Measurements from ENCODE around the gene ZSCAN22.
"Not testable (repeated sequence)": the region's sequence is repeated elsewhere in the genome, so short reads cannot be mapped to it uniquely, and the experiment has no call there.

ZSCAN22 gene

DNA sequence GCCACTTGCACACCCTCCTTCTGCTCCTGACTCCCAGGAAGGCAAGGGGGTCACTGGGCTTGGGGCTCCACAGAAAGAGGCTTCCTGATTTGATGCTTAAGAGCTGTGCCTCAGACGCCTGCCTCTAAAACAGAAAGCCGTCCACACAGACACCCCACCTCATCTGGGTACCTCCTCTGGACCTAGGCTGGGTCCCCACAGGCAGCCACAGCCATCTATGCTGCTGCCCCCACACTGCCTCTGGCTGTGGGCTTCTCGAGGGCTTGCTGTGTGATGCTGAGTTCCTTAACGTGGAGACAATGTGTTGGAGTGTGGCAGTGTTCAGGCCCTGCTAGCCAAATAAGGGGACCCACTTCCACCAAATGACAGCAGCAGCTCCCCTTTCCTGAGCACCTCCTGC, 8.5 kb upstream of the ZSCAN22 start:
- DNase-seq (ENCODE audit: low spot score): no peak

DNA sequence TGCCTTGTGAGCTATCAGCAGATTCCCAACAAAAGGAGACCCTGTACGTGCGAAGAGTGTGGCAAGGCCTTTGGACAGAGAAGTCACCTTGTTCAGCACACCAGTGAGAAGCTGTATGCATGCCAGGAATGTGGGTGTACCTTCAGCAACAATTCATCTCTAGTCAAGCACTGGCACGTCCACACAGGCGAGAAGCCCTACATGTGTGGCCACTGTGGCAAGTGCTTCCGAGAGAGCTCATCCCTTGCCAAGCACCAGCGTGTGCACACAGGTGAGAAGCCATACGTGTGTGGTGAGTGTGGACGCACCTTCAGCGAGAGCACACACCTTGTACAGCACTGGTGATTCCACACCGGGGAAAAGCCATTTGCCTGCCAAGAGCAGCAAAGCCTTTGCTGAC, 7.6 kb upstream of the ZSCAN22 start:
- DNase-seq (ENCODE audit: low spot score): no peak

DNA sequence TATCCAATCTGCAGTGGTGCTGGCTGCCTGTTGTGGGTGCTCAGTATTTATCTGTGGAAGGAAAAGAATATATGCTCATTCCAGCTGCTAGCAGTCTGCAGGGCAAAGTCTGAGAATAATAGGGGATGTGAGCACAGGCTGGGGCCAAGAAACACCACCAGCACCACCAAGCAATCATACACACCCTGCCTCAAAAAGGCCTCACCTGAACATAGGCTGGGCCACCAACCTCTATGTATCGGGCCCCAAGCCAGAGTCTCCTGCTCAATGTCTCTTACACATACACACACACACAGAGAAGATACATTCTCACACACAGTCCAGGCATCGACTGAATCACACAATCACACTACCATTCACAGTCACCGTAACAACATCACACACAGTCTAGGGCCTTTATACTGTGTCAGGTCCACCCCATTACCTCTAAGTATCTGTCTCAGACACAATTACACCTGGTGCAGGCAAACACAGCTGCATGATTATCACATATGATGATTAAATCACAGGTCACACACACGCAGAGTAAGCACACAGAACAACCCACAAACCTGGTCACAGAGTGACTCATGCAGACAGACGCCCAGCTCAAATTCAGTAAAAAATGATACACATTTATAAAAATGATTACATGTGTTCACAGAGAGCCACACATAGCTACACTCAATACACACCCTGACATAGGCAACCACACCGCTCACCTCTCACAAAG, 1.3 kb upstream of the ZSCAN22 start:
- DNase-seq (ENCODE audit: low spot score): no peak

DNA sequence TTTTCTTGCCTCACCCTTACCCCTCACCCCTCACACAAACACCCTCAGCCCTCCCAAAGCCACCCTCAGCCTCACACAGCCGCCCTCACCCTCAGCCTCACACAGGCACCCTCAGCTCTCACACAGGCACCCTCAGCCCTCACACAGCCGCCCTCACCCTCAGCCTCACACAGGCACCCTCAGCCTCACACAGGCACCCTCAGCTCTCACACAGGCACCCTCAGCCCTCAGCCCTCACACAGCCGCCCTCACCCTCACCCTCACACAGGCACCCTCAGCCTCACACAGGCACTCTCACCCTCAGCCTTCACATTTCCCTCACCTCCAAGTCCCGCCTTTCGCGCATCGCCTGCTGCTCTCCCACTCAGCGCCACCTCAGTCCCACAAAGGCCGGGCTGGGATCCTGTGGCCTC, 287 bp upstream of the ZSCAN22 start:
- DNase-seq (ENCODE audit: low spot score): no peak

DNA sequence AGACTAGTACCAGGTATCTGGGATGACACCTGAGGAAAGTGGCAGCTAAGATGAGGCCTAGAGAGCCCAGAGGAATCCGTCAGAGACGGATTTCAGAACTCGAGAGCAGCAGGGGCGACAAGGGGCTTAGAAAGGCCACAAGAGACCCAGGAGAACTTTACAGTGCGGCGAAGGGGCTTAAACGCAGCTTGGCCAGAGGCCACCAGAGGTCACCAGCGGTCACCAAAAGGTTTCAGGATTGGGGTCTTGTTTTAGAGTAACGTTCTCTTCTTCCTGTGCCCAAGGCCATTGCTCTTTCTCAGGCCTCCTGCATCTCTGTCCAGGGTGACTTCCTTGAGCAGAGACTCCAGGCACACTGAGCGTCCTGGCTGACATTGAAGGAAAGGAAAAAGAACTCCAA, 2.2 kb downstream of the ZSCAN22 start:
- DNase-seq (ENCODE audit: low spot score): peak; percentile 45

DNA sequence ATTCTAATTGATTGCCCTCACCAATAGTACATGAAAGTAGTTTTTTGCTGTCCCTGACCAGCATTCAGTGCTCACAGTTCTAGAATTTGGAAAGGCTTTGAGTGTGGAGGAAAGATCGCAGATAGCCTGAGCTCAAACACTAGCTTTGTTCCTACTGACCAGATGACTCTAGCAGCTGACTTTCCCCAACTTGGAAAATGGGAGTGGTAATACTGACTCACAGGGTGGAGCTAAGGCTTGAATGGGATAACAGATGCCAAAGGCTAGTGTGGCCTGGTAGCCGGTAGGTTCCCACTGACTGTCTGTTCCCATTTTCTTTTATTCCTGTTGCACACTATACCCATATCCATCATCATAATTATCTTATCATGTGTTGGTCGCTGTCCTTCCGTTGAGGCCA, 3.7 kb downstream of the ZSCAN22 start:
- no peak for DNase-seq (ENCODE audit: low spot score)

DNA sequence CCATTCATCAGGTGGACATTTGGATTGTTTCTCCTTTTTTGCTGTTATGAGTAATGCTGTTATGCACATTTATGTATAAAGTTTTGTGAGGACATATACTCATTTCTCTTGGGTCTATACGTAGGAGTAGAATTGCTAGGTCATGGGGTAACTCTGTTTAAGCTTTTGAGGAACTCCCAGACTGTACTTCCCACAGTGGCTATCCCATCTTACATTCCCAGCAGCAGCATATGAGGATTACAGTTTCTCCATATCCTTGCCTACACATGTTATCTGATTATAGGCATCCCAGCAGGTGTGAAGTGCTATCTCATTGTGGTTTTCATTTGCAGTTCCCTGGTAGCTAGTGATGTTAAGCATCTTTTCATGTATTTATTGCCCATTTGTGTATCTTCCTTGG, 5.9 kb downstream of the ZSCAN22 start:
- no peak for DNase-seq (ENCODE audit: low spot score)

DNA sequence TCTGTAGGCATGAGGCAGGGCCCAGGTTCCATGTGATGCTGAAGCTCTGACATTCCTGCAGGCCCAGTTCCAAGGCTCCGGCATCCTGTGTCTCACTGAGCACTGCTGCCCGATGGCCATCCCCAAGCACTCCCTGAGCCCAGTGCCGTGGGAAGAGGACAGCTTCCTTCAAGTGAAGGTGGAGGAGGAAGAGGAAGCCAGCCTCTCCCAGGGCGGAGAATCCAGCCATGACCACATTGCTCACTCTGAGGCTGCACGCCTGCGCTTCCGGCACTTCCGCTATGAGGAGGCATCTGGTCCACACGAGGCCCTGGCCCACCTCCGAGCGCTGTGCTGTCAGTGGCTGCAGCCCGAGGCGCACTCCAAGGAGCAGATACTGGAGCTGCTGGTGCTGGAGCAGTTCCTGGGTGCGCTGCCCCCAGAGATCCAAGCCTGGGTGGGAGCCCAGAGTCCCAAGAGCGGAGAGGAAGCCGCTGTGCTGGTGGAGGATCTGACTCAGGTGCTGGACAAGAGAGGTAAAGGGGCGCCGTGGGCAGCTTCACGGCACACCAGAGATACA, 8.0 kb downstream of the ZSCAN22 start:
- no peak for DNase-seq (ENCODE audit: low spot score)

DNA sequence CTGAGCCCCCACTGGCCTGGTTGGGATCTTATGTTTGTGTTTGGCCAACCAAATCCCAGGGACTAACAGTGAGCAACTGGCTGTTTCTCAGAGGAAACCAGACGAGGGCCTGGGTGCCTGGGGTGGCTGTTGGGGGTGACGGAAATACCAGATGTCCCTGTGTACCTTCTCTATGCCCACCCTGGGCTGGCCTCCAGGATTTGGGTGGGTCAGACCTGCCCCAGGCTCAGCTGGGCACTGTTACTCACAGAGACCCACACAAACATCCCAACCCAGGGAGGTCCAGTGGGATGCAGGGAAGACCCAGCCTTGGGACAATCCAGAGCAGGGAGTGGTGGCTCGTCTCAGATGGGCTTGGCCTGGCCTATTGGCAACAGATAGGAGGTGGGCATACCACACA, 8.8 kb downstream of the ZSCAN22 start:
- DNase-seq (ENCODE audit: low spot score): no peak

DNA sequence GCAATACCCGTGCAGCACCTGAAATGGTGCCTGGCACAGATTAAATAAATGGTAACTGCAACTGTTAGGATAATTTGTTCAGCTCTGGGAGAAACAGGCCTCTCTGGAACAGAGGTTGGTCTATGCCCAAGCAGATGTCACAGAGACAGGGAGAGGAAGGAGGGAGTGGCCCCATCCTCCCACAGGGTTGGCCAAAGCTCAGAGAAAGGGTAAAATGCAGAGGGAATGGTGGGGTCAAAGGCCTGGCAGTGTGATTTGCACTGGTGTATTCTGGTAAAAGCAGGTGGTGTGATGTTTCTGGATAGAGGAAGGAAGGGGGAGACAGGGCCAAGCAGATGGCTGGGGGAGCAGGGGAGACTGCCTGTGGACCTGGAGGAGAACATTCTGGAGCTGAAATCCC, 9.4 kb downstream of the ZSCAN22 start:
- no peak for DNase-seq (ENCODE audit: low spot score)

DNA sequence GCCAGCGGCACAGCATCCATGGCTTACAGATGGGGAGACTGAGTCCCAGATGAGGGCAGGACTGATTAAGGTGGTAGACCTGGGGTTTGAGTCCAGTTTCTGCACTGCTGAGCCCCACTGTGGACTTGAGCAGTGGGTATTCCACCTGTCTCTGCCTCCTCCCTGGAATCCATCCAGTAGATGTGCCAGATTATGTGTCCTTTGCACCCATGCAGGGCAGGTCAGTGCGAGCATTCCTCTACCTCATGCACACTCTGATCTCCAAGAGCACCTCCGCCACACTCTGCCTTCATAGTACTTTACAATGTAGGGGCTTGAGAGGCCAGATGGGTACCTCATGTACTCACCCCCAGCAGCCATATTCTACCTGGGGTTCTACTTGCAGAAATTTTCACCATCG, 10.0 kb downstream of the ZSCAN22 start:
- DNase-seq (ENCODE audit: low spot score): no peak

DNA sequence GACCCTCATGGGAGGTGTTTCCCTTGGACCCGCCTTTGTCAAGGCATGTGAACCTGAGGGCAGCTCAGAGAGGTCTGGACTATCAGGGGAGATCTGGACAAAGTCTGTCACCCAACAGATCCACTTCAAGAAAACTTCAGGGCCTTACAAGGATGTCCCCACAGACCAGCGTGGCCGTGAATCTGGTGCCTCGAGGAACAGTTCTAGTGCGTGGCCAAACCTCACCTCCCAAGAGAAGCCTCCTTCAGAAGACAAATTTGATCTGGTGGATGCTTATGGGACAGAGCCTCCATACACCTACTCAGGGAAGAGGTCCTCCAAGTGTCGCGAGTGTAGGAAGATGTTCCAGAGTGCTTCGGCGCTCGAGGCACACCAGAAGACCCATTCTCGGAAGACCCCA, 11.5 kb downstream of the ZSCAN22 start:
- DNase-seq (ENCODE audit: low spot score): no peak

DNA sequence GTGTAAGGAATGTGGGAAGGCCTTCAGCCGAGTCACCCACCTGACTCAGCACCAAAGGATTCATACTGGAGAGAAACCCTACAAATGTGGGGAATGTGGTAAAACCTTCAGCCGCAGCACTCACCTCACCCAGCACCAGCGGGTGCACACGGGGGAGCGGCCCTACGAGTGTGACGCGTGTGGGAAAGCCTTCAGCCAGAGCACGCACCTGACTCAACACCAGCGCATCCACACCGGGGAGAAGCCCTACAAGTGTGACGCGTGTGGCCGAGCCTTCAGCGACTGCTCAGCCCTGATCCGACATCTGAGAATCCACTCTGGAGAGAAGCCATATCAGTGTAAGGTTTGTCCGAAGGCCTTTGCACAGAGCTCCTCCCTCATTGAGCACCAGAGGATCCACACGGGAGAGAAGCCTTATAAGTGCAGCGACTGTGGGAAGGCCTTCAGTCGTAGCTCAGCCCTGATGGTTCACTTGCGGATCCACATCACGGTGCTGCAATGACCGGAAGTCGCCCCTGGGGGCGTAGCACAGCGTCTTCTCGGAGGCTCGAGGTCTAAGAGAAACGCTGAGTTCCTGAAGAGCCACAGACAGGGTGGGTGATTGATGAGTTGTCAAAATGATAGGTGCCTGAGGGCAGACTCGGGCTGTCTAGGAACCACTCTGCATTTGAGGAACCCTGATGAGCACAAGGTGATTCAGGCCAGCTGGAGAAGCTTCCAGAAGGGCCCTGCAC, 12.2 kb downstream of the ZSCAN22 start:
- no peak for DNase-seq (ENCODE audit: low spot score)

DNA sequence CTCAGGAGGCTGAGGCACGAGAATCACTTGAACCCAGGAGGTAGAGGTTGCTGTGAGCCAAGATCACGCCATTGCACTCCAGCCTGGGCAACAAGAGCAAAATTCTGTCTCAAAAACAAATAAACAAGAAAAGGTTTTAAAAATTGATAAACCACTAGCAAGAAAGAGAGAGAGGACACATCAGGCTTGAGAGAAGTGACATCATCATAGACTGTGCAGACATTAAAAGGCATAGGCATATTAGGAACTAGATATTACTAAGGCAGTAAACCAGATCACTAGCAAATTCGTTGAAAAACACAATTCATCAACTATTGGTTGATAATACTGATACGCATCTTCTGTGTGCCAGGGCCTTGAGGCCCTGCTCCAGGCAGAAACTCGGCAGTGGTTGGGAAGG, 18.8 kb downstream of the ZSCAN22 start:
- no peak for DNase-seq (ENCODE audit: low spot score)

DNA sequence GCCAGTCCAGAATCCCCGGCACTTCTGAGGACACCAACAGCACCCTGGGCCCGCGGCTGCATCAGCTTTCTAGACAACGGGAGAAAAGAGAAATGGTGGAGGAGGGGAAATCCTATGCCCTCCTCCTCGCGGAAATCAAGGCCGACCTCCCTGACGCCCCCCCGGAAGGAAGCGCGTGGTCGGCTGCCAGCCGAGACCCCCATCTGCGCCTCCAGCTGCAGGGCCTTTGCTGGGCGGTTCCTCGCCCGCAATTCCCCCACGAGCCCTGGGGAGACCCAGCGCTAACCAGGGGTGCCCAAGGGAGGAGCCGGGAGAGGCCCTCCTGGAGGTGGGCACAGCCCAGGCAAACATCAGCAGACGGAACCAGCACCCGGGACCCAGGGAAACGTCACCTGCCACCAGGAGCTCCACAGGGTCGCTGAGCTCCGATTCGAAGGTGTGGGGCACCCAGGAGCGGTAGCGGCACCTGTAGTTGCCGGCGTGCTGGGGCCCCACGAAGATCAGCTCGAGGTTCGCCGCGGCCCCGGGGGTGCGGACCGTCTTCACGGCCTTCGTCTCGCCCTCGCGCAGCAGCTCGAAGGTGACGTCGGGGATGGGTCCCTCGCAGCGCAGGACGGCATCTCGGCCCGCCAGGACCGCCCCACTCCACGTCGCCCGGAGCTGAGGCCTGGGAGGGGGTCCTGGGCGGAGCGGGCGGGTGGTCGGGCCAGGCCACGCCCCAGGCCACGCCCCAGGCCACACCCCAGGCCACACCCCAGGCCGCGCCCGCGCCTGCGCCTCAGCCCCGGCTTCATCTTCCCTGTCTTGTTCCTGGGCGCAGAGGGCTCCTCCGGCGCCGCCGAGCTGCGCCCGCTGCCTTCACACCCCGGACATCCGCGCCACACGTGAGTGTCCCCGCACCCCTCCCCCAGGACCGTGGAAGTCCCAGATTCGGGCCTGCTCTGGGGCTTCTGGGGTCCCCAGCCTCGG, 20.5 kb downstream of the ZSCAN22 start:
- DNase-seq (ENCODE audit: low spot score): no peak

DNA sequence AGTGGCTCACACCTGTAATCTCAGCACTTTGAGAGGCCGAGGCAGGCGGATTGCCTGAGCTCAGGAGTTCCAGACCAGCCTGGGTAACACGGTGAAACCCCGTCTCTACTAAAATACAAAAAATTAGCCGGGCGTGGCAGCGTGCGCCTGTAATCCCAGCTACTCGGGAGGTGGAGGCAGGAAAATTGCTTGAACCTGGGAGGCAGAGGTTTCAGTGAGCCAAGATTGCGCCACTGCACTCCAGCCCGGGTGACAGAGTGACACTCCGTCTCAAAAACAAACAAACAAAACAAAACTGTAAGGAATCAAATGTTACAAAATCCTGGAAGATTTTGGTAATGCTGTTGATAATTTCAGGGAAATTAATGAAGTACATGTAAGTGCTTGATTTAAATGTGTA, 21.3 kb downstream of the ZSCAN22 start:
- not testable (repeated sequence) for DNase-seq (ENCODE audit: low spot score)

DNA sequence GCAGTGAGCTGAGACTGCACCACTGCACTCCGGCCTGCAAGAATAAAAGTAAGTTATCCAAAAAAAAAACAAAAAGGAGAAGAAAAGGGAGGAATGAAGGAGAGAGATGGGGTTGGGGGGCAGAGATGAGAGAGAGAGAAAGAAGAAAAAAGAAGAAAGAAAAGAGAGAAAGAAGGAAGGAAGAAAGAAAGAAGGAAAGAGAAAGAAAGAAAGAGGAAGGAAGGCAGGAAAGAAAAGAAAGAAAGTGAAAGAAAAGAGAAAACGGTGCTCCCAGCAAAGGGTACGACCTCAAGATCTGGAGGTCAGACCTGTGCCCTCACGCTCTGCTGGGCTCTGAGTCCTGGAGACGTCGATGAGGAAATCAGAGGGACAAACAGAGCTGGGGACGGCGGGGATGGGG, 22.8 kb downstream of the ZSCAN22 start:
- DNase-seq (ENCODE audit: low spot score): no peak

DNA sequence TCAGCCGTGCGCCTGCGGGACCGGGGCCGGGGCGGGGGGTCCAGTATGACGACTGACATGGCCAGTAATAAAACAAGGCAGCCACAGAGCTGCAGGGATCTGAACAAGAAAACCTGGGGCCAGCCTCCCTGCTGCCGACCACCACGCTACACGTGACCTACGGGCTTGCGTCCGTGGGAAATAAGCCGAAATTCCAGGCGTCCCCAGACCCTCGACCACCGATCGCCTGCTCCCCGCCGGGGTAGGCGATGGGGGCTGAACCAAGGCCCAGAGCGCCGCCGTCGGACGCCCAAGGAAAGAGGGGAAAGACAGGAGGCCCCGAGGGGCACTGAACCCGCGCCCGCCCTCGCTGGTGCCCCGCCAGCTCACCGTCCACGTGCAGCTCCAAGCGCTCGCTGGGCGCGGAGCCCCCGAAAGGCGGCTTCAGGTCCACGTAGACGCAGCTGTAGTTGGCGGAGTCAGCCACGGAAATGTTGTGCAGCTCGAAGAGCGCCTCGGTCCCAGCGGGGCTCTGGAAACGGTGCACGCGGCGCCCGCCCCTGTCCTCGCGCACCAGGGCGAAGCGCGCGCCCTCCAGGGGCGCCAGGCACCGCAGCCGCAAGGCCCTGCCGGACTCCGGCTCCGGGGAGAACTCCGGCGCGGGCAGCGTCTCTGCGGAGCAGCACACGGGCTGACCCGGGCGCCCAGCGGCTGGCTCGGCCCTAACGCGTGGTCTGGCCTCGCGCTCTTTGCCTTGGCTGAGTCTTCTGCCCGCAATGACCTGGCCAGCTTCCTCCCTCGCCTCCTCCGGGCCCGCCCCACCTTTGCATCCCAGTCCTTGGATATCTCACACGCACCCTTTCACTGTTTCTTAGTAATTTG, 23.4 kb downstream of the ZSCAN22 start:
- DNase-seq (ENCODE audit: low spot score): no peak

DNA sequence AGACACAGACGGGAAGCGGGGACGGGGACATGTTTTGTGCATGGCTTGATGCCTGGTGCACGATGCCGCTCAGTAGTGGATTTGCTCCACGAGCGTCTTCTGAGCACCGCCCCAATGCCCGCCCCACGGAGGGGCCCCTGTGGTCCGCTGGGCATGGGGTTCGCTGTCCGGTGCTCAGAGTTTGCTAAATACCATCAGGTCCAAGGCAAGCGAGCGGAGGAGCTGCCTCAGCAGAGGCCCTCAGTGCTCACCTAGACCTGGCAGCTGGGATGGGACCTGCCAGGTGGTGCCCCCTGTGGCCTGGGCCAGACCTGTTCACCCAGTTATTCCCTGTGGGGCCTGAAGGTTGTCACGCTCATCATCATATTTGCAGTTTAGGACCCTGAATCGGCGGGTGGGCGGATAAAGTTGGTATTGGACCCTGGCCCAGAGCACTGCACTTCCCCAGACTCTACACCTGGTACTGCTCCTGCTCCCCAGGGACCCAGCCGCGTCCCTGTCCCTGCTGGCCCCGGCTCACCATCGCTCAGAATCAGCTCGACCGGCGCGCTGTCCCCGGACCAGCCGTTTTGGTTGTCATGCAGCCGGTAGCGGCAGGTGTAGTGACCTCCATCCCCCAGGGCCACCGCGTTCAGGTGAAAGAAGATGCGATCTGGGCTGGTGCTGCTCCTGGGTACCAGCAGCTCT, 24.2 kb downstream of the ZSCAN22 start:
- DNase-seq (ENCODE audit: low spot score): no peak

DNA sequence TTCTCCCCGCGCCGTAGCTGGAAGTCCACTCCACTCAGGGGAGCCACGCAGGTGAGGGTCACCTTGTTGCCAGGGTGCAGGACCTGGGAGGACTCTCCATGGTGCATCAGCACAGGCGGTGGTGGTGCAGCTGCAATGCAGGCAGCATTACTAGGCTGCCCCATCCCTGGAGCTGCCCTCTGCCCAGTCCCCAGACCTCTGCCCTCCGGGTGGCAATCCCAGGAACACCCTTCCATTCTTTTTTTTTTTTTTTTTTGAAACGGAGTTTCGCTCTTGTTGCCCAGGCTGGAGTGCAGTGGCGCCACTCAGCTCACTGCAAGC, 24.7 kb downstream of the ZSCAN22 start:
- no peak for DNase-seq (ENCODE audit: low spot score)
